NCI-H1092 treated with DMSO at 0.1 percent for 48 hours (cell line): Measurements from ENCODE around the gene CDK17.
"Not testable (repeated sequence)": the region's sequence is repeated elsewhere in the genome, so short reads cannot be mapped to it uniquely, and the experiment has no call there.

ENCODE experiments used
- DNase-seq: peaks from one replicate; lab custom pipeline; 2025; lab: John Stamatoyannopoulos, UW

CDK17 gene

DNA sequence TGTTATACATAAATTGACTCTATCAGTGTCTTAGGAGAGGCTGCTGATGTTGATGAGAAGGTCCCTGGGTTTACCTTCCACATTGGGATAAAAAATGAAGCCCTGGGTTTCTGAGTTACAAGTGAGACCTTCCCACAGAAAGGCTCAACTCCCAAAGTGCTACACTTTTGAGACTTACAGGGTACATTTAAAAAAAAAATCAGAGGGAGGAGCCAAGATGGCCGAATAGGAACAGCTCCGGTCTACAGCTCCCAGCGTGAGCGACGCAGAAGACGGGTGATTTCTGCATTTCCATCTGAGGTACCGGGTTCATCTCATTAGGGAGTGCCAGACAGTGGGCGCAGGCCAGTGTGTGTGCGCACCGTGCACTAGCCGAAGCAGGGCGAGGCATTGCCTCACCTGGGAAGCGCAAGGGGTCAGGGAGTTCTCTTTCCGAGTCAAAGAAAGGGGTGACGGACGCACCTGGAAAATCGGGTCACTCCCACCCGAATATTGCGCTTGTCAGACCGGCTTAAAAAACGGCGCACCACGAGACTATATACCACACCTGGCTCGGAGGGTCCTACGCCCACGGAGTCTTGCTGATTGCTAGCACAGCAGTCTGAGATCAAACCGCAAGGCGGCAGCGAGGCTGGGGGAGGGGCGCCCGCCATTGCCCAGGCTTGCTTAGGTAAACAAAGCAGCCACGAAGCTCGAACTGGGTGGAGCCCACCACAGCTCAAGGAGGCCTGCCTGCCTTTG lies 84.3 kb downstream of the CDK17 start:
- not testable (repeated sequence) for DNase-seq

DNA sequence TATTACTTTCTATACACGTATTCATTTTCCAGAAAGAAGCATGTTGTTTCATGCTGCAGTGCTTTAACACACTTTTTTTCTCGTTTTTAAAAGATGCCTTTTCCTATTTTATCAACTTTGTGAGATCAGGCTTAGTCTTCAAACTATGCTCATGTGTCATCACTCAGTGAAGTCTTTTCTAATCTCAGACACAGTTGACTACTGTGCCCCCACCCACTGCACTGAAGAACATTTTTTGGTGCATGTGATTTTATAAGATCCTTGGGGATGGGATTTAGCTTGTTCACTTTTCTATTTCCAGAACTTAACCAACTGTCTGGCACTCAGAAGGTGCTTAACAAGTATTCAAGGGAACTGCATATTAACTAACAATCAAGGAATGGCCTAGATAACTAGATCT lies 85.5 kb downstream of the CDK17 start:
- DNase-seq = no peak

DNA sequence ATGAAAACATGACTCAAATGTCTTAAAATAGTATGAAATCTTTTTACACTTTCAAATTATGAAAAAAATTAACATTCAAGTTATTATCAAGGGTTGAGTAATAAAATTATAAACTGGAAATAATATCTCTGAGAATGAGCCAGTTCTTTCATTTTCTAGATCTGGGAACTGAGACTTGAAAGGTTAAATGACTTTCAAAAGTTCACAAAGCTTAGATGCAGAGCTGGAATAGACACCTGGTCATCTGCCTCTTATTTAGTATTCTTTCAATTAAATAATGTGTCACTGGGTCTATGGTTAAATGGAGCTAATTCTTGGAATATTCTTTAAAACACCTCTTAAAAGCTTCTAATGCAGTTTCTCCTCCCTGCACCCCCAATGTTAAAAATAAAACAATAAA lies 86.6 kb downstream of the CDK17 start:
- DNase-seq = no peak

DNA sequence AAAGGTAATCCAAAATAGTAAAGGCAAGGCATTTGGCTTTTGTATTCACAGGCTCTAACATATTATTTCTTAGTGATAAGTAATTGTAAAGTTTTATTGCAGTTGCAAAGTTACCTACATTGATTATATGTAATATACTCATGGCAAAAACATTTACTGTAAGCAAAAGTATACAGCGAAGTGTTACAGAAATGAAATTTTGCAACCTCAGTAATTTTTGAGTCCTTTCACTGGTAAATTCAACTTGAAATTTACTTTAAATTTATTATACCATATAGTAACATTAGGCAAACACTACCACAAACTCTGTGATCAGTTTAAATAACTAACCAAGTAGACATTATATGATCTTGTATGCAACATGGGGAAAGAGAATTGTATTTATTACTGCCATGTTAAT lies 89.0 kb downstream of the CDK17 start:
- DNase-seq = no peak

DNA sequence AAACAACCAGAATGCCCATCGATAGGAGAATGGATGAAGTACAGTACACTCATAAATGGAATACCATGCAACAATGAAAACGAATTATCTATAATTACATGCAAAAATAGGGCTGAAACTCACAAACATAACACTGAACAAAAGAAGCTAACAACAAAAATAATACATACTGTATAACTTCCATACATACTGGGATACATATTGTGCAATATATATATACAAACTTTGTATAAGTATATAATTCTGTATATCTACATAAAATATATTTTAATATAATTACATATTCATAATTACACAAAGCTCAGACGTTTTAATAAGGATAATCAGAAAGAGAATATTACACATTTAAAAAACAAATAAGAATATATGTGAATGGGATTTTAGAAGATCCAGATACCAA lies 90.2 kb downstream of the CDK17 start:
- DNase-seq = no peak

DNA sequence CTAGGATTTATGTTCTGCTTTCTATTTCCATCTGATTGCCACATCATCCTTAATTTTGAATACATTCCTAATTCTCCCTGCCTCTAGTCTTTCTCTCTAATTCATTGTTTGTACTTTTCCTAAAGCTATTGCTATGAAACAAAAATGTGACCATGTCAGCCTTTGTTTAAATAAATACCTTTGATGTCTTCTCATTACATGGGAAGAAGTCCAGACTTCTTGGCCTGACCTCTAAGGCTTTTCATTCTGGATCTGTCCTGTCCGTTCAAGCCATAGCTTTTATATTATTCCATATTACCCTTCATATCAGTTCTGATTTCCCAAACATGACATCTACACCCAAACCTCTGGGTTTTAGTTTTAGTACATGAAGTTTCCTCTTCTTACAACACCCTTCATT lies 91.4 kb downstream of the CDK17 start:
- DNase-seq = no peak

DNA sequence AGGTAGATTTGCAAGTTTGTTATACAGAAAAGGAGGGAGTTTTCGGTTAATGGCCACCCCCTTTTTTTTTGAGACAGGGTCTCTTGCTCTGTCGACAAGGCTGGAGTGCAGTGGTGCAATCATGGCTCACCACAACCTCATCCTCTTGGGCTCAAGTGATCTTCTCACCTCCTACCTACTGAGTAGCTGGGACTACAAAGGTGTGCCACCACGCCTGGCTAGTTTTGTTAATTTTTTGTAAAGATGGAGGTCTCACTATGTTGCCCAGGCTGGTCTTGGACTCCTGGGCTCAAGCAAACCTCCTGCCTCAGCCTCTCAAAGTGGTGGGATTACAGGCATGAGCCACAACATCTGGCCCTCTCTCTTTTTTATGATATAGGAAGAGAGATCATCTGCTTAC lies 94.6 kb downstream of the CDK17 start:
- DNase-seq = no peak

DNA sequence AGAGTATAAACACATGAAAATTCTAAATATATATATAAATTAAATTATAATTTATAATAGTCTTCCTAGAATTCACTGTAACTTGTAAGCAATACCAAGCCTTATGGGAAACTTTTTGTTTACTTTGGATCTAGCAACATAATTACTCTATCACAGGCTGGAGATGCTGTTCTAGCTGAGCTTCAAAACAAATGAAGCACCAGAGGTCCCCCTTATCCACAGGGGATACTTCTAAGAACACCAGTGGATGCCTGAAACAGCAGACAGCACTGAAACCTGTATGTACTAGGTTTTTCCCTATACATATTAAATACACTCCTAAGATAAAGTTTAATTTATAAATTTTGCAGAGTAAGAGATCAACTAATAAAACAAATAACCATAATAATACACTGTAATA lies 96.6 kb downstream of the CDK17 start:
- DNase-seq = no peak

DNA sequence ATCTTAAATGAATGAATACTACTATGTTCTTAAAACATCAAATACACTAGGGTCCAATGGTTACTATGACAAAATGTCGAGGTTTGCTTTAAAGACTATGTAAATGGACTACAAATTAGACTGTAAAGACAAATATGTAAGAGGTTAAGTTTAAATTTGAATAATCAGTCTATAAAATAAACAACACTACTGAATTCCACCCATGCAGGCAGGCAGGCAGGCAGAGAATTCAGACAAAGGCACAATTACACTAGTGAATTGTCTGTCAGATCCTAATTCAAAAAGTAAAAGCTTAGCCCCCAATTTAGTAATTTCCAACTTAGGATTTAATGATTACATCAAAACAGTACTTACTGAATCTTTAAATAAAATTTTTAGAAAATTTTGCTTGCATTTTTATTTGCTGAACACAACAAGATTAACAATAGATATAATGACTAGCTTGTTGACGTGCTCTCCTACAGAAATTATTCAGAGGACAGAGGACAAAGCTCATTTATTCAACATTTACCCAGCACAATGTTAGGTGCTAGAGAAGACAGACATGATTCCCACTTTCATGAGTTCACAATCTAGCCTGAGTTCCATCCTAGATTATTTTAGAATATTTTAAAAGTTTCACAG lies 97.4 kb downstream of the CDK17 start:
- DNase-seq = no peak

DNA sequence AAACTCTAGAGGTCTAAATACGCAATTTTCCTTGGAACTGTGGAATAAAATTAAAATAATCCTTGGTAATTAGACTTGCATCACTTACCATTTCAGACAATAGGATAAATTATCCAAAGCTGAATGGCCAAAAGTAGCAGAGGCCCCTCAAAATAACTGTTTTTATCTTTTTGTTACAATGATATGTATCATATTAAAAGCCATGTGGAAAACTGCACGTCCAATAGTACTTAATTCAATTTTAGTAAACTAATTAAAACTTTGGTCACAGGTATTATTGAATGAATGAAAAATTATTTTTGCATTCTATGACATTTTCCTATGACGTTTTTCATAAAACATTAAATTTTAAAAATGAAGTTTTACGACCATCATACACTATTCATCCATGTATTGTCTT lies 98.5 kb downstream of the CDK17 start:
- no peak for DNase-seq

DNA sequence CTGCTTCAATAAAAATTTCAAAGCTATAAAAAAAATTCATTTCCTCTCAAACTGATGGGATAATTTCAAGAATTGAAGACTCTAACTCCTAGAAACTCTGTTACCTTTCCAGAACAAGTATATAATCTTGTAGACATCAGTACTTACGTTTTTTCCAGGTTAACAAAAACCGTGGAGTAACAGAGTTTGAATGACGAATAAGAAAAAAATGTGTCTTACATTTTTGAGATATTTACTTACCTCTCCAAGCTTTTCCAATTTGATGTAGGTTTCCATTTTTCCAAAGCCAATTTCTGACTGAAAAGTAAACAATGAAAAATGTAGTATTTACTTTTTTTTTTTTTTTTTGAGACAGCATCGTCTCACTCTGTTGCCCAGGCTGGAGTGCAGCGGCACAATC lies 100.2 kb downstream of the CDK17 start:
- DNase-seq = no peak

DNA sequence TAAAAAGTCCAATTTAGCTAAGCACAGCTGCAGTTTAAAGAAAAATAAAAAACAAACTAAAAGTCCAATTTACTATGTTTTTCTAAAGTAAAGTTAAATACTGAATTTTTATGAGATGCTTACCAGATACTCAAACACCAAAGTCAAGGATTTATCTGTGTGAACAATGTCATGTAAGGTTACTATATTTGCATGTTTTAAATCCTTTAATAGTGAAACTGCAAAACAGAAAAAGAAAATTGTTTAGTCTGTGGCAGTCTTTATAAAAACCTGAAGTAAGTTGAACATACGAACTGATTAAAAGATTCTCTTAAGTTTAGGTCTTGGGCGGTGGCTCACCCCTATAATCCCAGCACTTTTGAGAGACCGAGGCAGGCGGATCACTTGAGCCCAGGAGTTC lies 102.7 kb downstream of the CDK17 start:
- DNase-seq = no peak

DNA sequence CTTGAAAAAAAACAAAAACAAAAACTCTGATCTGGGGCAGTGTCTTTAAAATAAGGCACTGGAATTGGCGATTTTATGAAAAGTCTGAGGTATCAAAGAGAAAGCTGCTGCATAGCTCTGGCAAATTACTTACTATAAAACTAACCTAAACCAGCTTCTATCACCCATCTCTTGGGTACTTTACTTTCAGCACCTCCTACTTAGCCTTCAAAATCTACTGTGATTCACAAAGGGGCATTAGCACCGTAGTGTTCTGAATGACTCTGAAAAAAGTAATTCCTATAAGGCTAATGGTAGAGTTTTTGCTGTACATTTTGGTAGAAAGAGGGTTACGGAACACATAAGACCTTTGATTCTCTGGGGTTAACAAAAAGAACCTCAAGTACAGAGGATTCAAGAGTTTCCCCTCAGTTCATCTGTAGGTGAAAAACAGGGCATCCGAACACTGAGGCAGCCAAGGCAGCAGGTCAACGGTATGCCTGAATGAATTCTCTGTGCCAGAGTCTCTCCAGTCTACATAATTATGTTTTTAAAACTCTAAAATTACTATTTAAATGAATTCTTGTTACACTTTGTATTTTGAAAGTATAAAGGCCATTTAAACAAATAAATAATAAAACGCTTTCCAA lies 104.6 kb downstream of the CDK17 start:
- no peak for DNase-seq

DNA sequence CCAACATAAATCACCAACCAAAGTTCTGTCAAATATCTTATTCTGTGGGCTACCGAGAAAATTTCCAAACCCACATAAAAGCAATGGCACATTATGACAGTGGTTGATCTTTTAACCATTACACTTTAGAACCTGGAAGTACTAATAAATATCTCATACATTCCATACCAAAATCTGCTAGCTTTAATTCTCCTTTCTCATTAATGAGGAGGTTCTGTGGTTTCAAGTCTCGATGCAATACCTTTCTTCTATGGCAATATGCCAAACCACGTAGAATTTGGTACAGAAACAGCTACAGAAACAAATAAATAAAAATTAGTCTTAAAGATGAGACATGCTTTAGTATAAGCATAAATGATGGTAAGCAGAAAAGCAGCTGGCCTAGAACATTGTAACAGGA lies 105.4 kb downstream of the CDK17 start:
- no peak for DNase-seq

DNA sequence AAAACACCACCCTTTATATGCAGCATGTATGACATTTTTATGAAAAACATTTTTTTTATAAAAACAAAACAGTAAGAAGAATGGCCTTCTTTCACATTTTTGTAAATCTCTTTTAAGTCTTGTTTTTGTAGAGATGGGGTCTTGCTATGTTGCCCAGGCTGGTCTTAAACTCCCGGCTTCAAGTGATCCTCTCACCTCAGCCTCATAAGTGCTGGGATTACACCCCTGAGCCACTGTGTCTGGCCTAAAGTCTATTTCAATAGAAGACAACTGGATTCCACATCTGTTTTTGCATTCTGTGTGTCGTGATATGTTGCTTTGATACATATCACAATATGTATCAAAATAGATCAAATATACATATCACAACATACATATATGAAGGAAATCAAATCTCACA lies 107.1 kb downstream of the CDK17 start:
- DNase-seq = no peak

DNA sequence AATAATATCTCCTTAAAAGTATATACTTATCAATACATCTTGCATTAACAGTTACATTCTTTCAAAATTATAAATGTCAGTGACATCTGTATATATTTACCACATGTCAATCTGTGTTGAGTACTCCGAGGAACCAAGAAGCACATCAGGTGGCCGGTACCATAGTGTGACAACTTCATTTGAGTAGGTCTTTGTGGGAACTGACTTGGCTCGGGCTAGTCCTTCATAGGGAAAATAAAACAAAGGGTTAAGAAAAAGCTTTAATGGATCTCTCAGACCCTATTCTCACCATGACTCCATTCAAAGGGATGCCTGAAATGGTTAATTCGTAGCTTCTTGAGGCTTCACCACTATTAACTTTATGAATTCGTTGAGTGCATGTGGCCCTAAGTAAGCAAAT lies 111.2 kb downstream of the CDK17 start:
- DNase-seq = no peak

DNA sequence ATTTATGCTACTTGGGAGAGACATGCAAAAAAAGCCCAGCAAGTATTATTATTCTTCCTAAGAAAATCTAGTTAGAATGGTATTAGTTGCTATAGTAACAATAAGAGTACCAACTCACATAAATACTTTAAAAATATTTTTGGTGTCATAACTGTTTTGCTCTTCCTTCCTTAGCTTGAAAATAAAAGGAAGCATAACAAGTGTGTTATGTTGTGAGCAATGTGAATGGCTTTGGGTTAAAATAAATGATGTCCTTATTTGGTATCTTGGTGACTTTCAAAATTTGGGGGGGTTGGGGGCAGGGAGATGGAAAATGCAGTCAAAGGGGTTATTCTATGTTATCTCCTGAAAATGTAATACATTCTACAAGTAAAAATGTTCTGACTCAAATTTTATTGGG lies 115.1 kb downstream of the CDK17 start:
- DNase-seq = no peak

DNA sequence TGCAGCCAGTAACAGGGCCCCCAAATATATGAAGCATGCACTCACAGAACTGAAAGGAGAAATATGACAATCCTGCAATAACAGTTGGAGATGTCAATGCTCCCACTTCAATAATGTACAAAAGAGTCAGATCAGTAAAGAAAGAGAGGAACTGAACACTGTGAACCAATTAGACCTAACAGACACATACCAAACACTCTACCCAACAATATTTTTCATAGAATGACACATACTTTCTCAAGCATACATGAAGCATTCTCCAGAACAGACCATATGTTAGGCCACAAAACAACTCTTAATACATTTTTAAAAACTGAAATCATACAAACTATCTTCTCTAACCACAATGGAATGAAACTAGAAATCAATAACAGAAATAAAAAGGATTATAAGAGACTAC lies 125.9 kb downstream of the CDK17 start:
- DNase-seq = no peak

DNA sequence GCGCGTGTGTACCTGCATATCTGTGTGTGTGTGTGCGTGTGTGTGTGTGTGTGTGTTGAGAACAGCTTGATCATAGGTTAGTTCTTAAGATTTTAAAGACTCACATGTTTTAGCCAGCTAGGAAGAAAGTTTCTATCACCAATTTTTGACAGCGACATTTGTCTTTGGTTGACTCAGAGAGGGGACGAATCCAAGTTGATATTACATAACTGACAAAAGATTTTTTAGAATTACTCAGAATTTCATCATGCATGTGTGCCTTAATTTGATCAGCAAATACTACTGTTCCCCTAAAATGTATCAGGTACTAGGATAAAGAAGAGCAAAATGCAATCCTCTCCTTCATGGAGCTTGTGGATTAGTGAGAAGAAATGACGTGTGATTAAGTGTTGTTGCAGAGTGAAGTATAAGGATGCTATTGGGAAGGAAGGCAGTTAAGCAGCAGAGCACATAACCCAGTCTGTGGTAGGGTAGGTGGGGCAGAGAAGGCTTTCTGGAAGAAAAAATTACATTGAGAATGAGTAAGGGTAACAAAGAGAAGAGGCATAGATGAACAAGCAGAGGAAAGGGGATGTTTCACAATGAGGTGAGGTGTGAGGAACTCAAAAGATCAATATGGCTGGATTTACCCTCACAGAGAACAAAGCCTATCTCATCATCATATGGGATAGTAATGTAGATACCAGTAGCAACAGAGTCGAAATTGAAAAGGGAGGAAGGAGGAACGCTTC lies 128.6 kb downstream of the CDK17 start:
- DNase-seq = no peak

DNA sequence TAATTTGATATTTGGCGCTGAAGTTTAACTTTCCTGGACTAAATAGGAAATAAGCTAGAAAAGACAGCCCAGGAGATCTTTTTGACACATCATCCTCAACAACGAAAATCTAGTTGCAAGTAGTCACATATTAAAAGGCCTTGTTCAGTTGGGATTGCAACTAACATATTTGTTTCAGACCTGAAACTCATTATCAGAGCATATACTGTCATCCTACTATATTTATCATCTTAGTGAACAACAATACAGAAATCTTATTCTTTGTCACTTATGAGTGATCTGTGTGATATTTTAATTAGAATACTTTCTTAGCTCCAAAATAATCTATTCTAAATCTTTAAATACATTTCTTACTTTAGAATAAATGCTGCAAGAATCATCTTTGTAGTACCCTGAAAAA lies 134.0 kb downstream of the CDK17 start:
- DNase-seq = no peak

DNA sequence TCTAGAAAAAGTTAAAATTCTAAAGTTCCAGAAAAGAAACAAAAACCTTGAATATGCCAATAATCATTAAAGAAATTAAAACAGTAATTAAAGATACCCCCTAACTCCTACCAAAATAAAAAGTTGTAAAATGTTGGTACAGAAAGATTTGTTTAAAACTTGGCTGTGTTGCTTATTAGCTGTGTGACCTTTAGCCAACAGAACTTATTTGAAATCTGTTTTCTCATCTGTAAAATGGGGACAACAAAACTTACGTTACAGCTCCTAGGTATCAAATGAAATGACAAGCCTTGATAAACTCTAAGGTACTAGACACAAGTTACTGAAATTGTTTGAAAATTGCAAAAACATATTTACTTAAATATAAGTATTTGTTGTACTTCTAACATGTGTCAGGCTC lies 134.4 kb downstream of the CDK17 start:
- no peak for DNase-seq

DNA sequence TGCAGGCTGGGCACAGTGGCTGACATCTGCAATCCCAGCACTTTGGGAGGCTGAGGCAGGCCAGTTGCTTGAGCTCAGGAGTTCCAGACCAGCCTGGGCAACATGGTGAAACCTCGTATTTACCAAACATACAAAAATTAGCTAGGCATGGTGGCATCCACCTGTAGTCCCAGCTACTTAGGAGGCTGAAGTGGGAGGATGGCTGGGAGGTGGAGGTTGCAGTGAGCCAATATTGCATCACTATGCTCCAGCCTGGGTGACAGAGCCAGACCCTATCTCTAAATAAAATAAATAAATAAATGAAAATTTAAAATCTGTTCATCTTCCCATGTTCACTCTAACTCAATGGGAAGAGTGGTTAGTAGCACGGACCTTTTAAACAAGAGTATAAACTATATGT lies 134.8 kb downstream of the CDK17 start:
- no peak for DNase-seq

DNA sequence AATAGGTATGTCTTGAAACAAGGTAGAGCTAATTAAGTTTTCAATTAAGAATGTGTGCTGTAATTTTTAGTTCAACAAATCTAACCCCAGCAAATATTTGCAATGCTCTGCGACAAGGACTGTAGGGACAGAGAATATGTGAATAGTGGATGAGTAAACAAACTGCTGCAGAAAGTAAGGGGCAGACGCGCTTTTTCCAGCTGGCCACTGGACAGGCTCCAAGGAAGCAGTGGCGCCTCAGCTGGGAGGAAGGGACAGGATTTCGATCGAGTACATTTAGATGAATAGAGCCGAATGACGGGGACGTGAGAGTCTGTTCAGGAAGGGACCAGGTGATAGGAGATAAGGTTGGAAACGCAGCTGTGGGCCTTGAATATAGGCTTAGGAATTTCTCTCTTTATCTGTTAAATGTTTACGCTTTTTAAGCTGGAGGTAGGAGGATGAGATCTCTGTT lies 136.8 kb downstream of the CDK17 start:
- peak; percentile 87 for DNase-seq
